GM19395 (cell line): ENCODE results near the gene MPRIP.
A peak's percentile ranks its signal among the peaks of the same experiment; 100 is the strongest.
"Not testable (repeated sequence)": the region's sequence is repeated elsewhere in the genome, so short reads cannot be mapped to it uniquely, and the experiment has no call there.

Source experiments
- ATAC-seq: cut with Tn5 transposase; IDR thresholded peaks from one replicate; pipeline ENCODE4 v1.9.1; 2021; ENCODE audit warnings: mild to moderate bottlenecking, moderate library complexity; ENCODE audit not compliant: unreplicated experiment

The MPRIP gene

GRCh38 chr17:17042384-17042736, at the start of gene MPRIP:
TSS of gene MPRIP (plus strand) at chr17:17042457. CDS start at chr17:17042849, 392 bp downstream.
- no peak for ATAC-seq

- ATAC-seq, result no peak
These were observed 47.6 kb upstream of the MPRIP start for GRCh38 chr17:16994631-16995030.

GRCh38 chr17:16995930-16996329, 46.3 kb upstream of the MPRIP start:
- no peak for ATAC-seq

- ATAC-seq, result not testable (repeated sequence)
These were observed 45.5 kb upstream of the MPRIP start for GRCh38 chr17:16996726-16997125.

- peak; percentile 83 for ATAC-seq
These were observed 44.5 kb upstream of the MPRIP start for GRCh38 chr17:16997514-16998429.

- no peak for ATAC-seq
These were observed 42.2 kb upstream of the MPRIP start for GRCh38 chr17:16999931-17000625.

GRCh38 chr17:17001076-17001777, 41.0 kb upstream of the MPRIP start:
- ATAC-seq, result no peak

GRCh38 chr17:17001874-17002520, 40.3 kb upstream of the MPRIP start:
- ATAC-seq, result no peak

- ATAC-seq, result not testable (repeated sequence)
These were observed 39.2 kb upstream of the MPRIP start for GRCh38 chr17:17002731-17003715.

GRCh38 chr17:17004251-17004996, 37.8 kb upstream of the MPRIP start:
- ATAC-seq, result no peak

- ATAC-seq, result not testable (repeated sequence)
These were observed 37.2 kb upstream of the MPRIP start for GRCh38 chr17:17004997-17005614.

GRCh38 chr17:17007891-17008290, 34.4 kb upstream of the MPRIP start:
- not testable (repeated sequence) for ATAC-seq

GRCh38 chr17:17008621-17009397, 33.4 kb upstream of the MPRIP start:
- ATAC-seq, result not testable (repeated sequence)

- not testable (repeated sequence) for ATAC-seq
These were observed 32.3 kb upstream of the MPRIP start for GRCh38 chr17:17009972-17010371.

- ATAC-seq, result not testable (repeated sequence)
These were observed 31.7 kb upstream of the MPRIP start for GRCh38 chr17:17010545-17011034.

- not testable (repeated sequence) for ATAC-seq
These were observed 31.0 kb upstream of the MPRIP start for GRCh38 chr17:17011043-17011907.
